Activated gamma-delta T cell (primary cell): ENCODE results near the gene ARHGDIG.
"Not testable (repeated sequence)": the region's sequence is repeated elsewhere in the genome, so short reads cannot be mapped to it uniquely, and the experiment has no call there.

ENCODE experiments used
- DNase-seq: peaks from one replicate; lab custom pipeline; 2025; lab: John Stamatoyannopoulos, UW
- total RNA-seq, 2 donors: gene quantifications; one replicate each; lab custom pipeline; 2026; lab: John Stamatoyannopoulos, UW

Gene ARHGDIG
- 0 to 0.09 reads per million in 2 donors for total RNA-seq

DNA sequence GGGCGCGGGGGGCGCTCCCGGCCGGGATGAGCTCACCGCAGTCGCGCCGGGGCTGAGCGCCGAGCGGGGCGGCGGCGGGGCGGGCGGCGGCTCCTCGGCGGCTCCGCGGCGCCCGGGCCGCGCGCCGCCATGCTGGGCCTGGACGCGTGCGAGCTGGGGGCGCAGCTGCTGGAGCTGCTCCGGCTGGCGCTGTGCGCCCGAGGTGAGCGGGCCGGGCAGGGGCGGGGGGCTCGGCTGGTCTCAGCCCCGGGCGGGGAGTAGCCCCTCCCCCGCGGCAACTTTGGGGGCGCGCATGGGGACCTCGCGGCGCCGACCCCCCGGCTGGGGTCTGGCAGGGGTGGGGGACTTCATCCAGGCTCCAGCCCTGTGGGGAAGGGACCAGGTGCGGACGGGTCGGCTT lies at the start of gene ARHGDIG:
ARHGDIG (plus strand) TSS at position 40 of the 400 bp plus-strand sequence; CDS start at position 130, 90 bp downstream.
- DNase-seq: no peak

DNA sequence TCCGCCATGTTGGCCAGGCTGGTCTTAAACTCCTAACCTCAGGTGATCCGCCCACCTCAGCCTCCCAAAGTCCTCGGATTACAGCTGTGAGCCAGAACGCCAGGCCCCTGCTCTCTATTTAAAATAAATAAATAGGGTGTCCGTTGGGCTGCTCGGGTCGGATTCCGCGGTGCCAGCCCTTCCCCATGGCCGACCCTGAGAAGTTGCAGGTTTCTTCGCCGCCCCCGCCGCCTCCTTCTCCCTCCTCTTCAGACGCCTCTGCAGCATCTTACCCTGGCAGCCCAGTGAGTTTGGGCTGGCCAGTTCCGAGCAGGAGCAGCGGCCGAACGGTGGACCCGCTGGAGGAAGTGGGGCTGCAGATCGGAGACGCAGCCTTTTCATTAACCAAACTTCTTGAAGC lies 49.4 kb upstream of the ARHGDIG start:
- no peak for DNase-seq

DNA sequence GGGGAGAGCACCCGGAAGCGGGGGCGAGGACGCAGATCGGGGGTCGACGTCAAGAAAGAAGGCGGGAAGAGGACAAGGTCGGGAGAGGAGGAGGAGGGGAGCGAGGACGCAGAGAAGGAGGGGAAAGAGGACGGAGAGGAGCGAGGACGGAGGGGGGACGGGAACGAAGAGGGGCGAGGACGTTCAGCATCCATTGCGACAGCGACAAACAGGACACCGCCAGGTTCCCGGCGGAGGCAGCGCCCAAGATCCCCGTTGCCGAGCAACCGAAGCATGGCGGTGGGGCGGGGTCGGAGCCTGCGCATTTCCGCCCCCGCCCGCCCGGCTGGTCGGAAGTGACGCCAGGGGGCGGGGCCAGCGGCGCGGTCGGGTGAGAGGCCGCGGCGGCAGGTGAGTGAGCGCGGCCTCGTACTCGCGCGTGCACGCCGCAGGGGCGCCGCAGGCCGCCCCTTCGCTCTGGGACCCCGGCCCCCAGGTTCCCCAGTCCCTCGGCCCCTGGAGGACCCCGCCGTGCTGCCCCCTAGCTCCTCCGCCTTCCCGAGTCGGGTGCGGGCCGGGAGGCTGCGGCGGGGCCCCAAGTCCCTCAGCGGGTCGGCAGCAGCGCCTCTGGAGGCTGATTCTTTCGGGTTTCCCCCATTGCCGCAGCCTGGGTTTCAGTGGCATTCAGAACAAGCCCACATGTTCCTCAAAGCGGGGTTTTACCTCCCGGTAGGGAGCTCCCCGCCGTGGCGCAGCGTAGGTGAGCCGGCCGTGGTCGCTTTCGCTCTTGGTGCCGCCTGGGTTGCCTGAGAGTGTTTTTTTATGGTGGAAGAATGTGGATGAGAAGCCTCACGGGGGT lies 45.7 kb upstream of the ARHGDIG start, which contains the start of gene FAM234A:
FAM234A (plus strand) TSS at position 354 of the 838 bp plus-strand sequence. CDS start 19,593 bp downstream, outside the sequence.
- DNase-seq: peak; percentile 90

DNA sequence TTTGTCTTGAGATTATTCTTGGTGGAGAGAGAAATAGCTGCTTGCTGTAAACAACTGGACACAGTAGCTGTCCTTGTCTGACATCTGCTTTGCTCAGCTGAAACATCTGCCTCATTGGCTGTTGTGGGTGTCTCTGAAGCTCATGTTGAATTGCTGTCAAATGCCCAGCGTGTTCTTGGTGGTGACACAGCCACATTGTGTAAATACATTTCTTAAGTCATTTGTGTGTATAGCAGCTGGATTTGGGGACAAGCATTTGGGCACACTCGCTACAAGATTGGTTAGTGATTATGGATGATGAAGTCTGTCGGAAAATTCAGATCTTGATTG lies 40.5 kb upstream of the ARHGDIG start:
- DNase-seq: no peak

DNA sequence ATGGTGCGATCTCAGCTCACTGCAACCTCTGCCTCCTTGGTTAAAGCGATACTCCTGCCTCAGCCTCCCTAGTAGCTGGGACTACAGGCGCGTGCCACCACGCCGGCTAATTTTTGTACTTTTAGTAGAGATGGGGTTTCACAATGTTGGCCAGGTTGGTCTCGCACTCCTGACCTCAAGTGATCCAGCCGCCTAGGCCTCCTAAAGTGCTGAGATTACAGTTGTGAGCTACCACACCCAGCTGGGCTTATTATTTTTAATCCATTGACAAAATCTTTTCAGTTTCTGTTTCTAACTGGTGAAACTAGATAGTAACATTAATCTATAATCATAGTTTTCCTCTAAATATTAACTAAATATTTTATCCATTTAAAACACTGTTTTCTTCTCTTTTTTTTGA lies 39.8 kb upstream of the ARHGDIG start:
- DNase-seq: no peak

DNA sequence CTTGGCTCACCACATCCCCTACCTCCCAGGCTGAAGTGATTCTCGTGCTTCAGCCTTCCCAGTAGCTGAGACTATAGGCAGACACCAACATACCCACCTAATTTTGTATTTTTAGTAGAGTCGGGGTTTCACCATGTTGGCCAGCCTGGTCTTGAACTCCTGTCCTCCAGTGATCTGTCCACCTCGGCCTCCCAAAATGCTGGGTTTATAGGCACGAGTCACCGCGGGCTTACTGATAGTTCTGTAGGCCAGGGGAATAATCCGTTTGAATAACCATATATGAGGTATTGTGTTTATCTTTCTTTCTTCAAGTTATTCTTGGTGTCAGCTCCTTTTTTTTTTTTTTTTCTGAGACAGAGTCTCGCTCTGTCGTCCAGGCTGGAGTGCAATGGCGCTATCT lies 38.1 kb upstream of the ARHGDIG start:
- DNase-seq: no peak

DNA sequence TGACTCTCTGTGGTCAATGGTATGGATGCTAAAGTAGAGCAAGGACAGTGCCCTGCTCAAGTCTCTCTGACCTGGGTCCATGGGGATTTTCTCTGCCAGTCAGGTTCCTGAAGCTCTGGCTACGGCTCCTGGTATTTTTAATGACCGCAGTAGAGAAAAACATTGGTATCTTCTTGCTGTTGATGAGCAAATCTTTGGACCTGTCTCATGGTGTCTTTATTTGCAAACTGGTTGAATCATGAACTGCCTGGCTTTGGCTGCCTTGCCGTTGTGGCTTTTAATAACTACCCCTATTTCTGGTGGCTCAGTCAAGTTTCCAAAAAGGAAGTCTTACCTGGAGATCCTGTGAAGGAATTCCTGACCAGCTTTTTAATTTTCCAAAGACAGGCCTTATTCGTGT lies 37.0 kb upstream of the ARHGDIG start:
- DNase-seq: no peak

DNA sequence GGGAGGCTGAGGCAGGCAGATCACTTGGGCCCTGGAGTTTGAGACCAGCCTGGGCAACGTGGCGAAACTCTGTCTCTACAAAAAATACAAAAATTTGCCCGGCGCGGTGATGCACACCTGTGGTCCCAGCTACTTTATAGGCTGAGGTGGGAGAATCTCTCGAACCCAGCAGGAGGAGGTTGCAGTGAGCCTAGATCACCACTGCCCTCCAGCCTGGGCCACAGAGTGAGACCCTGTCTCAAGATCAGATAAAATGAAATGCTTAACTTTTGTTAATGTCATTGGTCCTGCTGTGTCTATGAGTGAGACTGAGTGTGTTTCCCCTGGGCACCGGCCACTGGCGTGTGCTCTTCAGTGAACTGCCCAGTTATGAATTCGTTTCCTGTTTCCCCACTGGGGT lies 35.3 kb upstream of the ARHGDIG start:
- no peak for DNase-seq

DNA sequence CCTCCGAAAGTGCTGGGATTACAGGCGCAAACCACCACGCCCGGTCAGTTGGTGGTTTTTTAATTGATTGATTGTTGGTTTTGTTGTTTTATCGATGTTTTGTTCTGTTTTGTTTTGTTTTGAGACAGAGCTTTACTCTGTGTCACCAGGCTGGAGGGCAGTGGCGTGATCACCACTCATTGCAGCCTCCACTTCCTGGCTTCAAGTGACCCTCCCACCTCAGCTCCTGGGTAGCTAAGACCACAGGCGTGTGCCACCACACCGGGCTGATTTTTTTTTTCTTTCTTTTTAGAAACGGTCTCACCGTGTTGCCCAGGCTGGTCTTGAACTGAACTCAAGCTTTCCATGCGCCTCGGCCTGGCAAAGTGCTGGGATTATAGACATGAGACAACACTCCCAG lies 33.4 kb upstream of the ARHGDIG start:
- no peak for DNase-seq

DNA sequence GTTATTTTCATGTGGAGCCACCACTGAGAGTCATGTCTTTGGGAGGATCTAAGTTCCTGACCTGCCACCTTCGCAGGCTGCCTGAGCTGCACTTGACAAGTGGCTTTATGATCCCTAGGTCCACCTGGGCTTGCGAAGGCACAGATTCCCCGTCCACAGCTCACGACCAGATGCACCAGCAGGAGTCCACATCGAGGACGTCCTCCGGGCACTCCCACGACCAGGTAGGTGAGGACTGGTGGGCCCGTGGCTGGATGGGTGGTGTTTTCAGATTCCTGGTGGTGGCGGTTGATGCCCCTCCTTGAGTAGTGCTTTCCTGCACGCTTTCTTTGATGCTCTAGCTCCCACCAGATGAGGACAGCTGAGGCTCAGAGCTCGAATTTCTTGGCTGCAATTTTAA lies 31.0 kb upstream of the ARHGDIG start:
- no peak for DNase-seq

DNA sequence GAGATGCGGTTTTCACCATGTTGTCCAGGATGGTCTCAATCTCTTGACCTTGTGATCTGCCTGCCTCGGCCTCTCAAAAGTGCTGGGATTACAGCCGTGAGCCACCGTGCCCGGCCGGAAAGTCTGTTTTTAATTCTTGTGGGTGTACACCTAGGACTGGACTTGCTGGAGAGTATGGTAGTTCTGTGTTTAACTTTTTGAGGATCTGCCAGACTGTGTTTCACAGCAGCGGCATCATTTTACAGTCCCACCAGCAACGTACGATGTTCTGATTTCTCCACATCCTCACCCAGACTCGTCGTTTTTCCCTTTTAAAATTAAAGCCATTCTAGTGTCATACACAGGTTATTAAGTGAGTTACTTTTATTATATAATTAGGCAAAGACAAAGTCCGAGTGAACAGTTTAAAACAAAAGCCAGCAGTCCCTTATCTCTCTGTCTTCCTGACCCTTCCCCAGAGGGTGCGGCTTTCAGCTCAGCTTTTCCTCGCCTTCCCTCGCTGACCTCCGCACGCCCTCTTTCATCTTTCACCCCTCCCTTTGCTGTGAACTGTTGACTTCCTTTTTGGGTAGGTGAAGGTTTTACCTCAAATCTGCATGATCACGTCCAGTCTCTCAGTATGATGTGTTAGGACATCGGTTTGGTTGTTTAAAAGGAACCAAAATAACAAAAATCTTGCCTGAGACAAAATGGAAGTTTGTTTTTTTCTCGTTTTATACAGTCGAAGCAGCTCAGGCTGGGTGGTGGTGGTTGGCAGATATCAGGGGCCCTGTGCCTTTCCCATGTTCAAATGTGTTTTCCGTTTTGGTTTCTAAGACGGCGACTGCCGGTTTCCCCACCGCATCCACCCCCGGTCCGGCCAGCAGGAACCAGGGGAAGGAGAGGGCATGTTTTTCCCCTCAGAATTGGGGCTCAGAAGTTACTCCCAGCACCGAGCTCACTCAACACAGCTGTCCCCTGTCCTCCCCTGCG lies 27.7 kb upstream of the ARHGDIG start:
- DNase-seq: no peak

DNA sequence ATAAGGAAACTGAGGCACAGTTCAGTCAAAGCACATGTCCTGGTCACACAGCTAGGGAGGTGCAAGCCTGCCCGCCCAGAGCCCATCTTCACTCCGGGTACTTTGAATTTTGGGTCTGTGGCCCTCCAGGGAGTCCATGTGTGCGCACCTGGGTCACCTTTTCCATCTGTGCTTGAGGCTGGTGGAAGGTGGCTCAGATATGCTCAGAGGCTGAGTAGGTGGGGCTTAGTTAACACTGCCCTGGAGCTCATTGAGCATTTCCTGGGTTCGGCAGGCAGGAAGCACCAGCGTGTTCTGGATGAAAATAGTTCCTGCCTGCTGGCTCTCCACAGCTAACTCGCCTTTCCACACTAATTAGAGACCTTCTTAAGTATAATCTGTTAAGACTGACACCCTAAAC lies 26.6 kb upstream of the ARHGDIG start:
- DNase-seq: no peak

DNA sequence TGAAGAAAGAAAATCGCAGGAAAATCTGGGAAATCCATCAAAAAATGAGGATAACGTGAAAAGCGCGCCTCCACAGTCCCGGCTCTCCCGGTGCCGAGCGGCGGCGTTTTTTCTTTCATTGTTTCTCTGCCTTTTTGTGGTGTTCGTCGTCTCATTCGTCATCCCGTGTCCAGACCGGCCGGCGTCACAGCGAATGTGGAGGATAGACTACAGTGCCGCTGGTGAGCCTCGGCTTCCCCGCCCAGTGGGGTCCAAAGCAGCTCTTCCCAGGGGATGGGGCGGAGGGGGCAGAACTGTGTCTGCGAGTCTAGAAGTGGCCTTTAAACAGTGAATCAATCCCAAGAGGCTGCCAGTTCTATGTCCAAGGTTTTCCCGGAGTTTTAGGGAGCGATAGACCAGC lies 25.9 kb upstream of the ARHGDIG start:
- no peak for DNase-seq

DNA sequence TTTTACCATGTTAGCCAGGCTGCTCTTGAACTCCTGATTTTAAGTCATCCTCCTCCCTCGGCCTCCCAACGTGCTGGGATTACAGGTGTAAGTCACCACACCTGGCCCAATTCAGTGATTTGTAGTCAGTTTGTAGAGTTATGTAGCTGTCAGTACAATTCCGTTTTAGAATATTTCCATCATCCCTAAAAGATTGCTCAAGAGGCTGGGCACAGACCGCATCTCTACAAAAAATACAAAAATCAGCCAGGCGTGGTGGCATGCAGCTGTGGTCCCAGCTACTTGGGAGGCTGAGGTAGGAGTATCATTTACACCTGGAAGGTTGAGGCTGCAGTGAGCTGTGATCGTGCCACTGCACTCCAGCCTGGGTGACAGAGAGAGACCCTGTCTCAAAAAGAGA lies 25.2 kb upstream of the ARHGDIG start:
- DNase-seq: no peak

DNA sequence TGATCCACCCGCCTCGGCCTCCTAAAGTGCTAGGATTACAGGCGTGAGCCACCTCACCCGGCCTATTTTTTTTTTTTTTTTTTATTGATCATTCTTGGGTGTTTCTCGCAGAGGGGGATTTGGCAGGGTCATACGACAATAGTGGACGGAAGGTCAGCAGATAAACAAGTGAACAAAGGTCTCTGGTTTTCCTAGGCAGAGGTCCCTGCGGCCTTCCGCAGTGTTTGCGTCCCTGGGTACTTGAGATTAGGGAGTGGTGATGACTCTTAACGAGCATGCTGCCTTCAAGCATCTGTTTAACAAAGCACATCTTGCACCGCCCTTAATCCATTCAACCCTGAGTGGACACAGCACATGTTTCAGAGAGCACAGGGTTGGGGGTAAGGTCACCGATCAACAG lies 22.3 kb upstream of the ARHGDIG start:
- DNase-seq: not testable (repeated sequence)

DNA sequence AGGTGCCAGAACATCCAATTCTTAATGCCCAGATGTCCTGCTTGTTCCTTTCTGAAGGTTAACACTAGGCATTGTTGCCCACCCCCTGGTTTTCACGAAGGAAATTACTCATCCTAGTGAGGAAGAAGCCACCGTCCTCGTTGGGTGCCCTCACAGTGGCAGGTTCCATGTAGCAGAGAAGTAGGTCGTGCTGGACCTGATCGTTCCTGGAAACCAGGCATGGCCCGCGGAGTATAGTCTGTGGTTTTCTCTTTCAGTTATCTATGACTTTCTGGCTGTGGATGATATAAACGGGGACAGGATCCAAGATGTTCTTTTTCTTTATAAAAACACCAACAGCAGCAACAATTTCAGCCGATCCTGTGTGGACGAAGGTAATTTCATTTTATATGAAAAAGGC lies 21.2 kb upstream of the ARHGDIG start:
- DNase-seq: no peak

DNA sequence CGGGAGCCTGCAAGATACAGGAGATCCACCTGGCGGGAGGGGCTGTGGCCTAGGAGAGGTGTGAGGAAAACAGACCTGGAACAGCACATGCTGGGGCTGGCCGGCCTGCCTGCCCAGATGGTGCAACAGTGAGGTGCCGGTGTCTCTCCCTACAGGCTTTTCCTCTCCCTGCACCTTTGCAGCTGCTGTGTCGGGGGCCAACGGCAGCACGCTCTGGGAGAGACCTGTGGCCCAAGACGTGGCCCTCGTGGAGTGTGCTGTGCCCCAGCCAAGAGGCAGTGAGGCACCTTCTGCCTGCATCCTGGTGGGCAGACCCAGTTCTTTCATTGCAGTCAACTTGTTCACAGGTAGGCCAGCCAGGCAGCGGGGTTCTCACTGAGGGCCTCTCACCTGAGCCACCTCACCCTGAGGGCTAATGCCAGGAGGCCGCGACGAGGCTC lies 20.6 kb upstream of the ARHGDIG start:
- DNase-seq: no peak

DNA sequence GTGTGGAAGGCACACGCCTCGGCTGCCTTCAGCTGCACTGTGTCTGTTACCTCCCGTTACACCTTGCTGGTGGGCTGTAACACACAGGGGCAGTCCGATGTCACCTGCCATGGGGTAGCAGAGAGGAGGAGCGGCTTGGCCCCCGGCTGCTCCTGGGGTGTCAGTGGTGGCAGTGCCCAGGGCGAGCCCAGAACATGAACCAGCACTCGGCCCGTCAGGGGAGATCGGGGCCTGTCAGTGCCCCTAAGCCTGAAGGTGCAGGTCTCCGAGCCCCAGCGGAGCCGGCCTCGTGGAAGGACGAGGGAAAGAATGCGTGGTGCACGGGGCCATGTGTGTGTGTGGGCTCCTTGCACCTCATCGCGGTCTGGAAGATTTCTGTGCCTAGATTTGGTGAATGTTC lies 20.1 kb upstream of the ARHGDIG start:
- DNase-seq: no peak

DNA sequence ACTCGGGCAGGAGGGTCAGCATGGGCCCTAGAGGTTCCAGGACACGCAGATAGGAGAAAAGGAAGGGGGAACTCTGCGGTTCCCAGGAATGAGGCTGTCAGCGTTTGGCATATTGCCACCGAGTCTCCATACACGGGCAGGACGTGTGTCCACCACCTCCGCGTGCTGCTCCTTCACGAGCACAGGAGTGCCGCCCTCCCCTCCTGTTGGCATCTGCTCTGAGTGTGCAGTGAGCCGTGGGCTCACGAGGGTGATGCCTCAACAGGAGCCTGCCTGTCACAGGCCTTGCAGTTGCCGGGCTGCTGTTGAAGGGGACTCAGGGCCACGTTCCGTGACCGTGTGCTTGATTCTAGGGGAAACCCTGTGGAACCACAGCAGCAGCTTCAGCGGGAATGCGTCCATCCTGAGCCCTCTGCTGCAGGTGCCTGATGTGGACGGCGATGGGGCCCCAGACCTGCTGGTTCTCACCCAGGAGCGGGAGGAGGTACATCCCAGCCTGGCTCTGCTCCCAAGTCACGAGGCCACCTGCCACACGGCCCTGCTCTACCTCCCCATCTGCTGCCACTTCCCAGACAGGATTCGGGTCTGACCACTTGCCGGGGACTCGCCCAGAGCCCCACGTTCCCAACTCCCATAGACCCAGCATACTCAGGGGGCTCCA lies 19.2 kb upstream of the ARHGDIG start:
- no peak for DNase-seq

DNA sequence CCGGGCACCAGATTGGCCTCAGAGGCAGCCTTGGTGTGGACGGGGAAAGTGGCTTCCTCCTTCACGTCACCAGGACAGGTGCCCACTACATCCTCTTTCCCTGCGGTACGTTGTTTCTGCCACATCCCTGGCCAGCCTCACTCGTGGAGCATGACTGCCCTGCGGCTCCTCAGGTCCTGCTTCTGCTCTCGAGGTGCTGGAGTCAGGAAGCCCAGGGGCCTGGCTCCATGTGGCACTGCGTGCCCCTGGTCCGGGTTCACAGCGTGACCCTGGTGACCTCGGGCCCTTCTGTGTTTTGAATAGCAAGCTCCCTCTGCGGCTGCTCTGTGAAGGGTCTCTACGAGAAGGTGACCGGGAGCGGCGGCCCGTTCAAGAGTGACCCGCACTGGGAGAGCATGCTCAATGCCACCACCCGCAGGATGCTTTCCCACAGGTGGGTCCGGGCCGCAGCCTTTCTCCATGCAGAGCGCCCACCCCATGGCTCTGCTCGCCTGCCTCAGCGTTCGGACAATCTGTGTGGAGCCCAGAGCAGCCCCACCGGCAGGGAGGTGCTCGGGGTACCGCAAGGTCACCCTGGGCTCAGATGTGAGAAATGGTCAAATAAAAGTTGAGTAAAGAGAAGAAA lies 18.2 kb upstream of the ARHGDIG start:
- DNase-seq: no peak

DNA sequence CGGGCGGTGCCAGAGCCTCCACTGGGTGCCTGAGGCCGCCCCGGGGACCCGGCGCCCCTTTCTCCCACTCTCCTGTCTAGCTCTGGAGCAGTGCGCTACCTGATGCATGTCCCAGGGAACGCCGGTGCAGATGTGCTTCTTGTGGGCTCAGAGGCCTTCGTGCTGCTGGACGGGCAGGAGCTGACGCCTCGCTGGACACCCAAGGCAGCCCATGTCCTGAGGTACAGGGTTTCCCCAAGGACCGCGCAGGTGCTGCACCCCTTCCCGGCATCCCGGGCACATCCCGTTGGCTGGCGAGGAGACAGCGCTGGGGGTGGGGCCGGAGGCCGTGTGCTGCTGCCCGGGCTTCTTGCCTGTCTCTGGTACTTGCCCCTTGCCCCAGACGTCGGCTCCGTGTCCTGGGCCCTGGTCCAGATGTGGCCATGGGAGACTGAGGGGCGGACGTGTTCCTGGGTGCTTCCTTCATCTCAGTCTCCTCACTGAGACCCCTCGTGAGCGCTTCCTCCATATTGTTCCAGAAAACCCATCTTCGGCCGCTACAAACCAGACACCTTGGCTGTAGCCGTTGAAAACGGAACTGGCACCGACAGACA lies 17.1 kb upstream of the ARHGDIG start:
- DNase-seq: no peak
